CD4-positive, alpha-beta T cell treated with Interleukin-10 for 1 hour (primary cell): ENCODE data around the gene FBXO21.
"Not testable (repeated sequence)": the region's sequence is repeated elsewhere in the genome, so short reads cannot be mapped to it uniquely, and the experiment has no call there.

ENCODE experiments used
- DNase-seq: peaks from one replicate; pipeline ENCODE4 v3.0.0-alpha.2; 2020

Gene FBXO21

GRCh38 chr12:117199956-117200744, 9.9 kb upstream of the FBXO21 start:
- DNase-seq, result not testable (repeated sequence)

DNA sequence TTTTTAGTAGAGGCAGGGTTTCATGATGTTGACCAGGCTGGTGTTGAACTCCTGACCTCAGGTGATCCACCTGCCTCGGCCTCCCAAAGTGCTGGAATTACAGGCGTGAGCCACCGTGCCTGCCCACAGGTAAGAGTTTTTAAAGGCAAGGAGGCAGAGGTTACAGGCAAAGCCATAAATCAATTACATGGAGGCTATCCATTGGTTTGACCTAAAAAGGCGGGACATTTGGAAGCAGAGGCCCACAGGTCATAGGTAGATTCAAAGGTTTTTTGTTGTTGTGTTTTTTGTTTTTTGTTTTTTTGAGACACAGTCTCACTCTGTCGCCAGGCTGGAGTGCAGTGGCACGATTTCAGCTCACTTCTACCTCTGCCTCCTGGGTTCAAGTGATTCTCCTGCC, 6.1 kb upstream of the FBXO21 start:
- not testable (repeated sequence) for DNase-seq

- not testable (repeated sequence) for DNase-seq
These were observed 4.8 kb upstream of the FBXO21 start for GRCh38 chr12:117195027-117195426.

DNA sequence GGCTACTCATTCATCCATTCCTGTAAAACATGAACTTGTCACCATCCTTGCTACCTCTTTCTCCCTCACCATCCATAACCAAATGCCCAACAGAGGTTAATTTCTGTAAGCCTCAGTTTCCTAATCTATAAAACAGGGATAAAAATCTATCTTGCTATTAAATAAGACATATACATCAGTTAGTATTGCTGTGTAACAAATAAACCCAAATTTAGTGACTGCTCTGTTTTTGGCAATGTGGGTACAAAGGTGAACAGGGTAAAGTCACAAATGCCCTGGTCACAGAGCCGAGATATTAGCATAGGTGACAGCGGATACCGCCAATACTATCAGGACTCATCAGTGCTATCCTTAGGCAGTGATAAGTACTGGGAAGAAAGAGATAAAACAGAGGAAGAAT, 3.6 kb upstream of the FBXO21 start:
- DNase-seq, result no peak

GRCh38 chr12:117192581-117192980, 2.3 kb upstream of the FBXO21 start:
- not testable (repeated sequence) for DNase-seq

GRCh38 chr12:117192057-117192456, 1.8 kb upstream of the FBXO21 start:
- DNase-seq, result no peak

GRCh38 chr12:117189725-117190209, 503 bp downstream of the FBXO21 start:
- peak; percentile 34 for DNase-seq

DNA sequence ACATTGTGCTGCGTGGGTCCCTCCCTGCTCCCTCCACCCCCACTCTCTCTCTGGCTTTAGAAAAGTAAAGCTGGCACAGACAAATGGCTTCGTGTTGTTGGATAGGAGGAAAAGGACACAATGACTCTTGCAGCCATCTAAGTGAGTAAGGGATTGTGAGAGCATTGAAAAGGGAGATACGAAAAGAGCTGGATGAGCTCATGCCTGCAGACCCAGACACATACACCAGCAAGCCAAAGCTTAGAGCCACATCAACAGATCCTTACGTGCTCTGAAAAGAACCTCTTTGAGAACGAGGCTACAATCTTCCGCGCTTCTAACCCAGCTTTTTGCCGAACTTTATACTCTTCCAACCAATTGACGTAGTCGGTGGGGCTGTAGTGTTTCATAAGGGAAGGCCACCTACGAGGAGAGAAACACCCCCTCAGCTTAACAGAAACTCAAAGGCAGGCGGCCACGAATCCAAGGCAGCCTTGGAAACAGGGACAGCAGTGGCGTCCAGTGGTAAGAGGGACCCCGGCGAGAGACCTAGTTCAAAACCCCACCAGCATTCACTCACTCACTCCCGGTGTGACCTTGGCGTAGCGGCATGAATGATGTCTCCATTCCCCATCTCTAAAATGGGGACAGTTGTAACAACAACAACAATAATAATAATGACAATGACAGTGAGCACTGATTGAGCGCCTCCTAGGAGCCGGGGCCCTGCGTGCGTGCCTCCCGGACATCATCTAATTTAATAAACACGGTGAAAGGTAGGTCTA, 1.1 kb downstream of the FBXO21 start:
- no peak for DNase-seq

DNA sequence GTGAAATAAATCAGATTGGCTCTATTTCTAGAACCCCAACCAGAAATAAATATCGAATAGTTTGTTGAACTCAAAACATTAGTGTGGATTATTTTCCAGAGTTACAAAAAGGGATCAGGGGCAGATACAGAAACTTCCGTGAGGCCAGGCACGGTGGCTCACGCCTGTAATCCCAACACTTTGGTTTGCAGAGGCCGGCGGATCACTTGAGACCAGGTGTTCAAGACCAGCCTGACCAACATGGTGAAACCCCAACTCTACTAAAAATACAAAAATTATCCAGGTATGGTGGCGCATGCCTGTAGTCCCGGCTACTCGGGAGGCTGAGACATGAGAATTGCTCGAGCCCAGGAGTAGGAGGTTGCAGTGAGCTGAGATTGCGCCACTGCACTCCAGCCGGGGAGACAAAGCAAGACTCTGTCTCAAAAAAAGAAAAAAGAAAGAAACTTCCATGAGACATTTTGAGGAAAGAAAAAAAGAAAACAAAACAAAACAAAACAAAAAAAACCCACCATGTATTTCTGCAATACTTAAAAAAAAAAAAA, 2.1 kb downstream of the FBXO21 start:
- DNase-seq, result no peak

GRCh38 chr12:117187421-117187820, 2.8 kb downstream of the FBXO21 start:
- DNase-seq, result no peak

- DNase-seq, result no peak
These were observed 7.4 kb downstream of the FBXO21 start for GRCh38 chr12:117182866-117183265.

- DNase-seq, result not testable (repeated sequence)
These were observed 8.8 kb downstream of the FBXO21 start for GRCh38 chr12:117181468-117181843.

- DNase-seq, result no peak
These were observed 9.4 kb downstream of the FBXO21 start for GRCh38 chr12:117180758-117181467.

GRCh38 chr12:117178745-117179144, 11.5 kb downstream of the FBXO21 start:
- DNase-seq, result no peak

- no peak for DNase-seq
These were observed 12.0 kb downstream of the FBXO21 start for GRCh38 chr12:117178301-117178700.

GRCh38 chr12:117172168-117172567, 18.1 kb downstream of the FBXO21 start:
- DNase-seq, result no peak

DNA sequence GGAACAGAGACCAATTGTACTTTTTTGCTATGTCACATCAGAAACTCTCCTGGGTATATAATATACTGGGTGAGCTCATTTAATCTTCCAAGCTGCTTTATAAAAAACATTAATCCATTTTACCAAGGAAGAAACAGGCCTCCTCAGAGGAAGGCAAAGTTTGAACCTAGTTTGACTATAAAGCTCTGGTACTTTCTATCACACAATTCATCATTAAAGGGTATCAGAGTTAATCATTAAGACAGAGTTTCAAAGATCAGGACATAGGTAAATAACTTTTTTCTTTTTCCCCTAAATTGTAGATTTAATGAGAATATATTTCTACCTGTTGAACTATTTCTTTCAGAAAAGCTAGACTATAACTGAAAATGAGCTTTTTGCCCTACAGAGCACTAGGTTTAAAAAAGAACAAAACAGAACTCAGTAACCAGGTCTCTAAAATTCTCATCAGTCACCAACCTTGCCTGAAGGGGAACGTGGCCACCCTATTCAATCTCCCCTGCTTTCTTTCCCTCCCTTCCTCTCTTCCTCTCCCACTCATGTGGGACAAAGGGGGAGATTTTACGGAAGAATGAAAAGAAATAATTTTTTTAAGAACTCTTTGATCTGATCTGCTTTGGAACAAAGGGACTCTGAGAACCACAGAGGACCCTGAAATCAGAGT, 18.6 kb downstream of the FBXO21 start:
- no peak for DNase-seq

DNA sequence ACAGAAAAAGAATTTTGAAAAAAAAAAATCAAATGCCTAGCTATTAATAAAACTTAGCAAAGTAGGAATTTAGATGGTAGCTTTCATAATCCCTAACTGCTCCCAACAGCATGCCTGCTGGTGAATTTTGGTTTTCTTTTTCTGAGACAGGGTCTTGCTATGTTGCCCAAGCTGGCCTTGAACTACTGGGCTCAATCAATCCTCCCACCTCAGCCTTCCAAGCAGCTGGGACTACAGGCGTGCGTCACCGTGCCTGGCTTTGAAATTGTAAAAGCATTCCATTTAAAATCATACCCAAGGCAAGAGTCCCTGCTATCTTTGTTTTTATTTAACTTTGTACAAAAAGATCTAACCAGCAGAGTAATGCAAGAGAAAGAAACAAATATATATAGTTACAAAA, 20.7 kb downstream of the FBXO21 start:
- no peak for DNase-seq

GRCh38 chr12:117168976-117169375, 21.3 kb downstream of the FBXO21 start:
- DNase-seq, result no peak

- DNase-seq, result no peak
These were observed 22.5 kb downstream of the FBXO21 start for GRCh38 chr12:117167769-117168168.

DNA sequence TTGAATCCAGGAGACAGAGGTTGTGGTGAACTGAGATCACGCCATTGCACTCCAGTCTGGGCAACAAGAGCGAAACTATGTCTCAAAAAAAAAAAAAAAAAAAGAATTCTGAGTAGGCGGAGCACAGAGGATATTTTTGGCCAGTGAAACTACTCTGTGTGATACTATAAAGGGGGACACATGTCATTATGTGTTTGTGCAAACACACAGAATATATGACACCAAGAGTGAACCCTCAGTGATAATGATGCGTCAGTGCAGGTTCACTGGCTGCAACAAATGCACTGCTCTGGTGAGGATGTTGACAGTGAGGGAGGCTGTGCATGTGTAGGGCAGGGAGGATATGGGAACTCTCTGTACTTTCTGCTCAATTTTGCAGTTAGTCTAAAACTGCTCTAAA, 24.2 kb downstream of the FBXO21 start:
- no peak for DNase-seq

DNA sequence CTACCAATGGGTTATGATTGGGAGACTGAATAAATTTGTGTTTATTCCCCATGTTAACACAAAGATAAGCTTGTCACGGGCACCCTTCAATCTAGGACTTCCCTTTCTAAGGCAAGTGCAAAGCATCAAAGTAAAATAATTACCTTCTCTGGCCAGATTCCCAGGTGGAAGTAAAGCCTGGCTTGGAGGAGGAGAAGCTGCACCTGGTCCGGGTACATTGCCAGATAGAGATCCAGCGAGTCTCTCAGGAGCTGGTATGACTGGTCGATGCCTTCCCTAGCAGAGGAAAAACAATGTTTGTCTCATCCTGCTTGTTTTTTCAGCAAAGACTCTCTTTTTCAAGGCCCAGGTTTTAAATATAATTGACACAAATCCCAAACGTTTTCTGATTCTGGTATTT, 24.9 kb downstream of the FBXO21 start:
- no peak for DNase-seq

GRCh38 chr12:117162633-117163032, 27.6 kb downstream of the FBXO21 start:
- DNase-seq, result no peak
